Fibroblast of skin of scalp (primary cell): Measurements from ENCODE around the gene COL23A1.

Experiments
- DNase-seq: peaks from one replicate; pipeline ENCODE4 v3.0.0-alpha.2; 2013

Gene COL23A1

GRCh38 chr5:178293400-178293799, 296.8 kb downstream of the COL23A1 start:
- no peak for DNase-seq

- no peak for DNase-seq
These were observed 297.4 kb downstream of the COL23A1 start for GRCh38 chr5:178292826-178293205.

DNA sequence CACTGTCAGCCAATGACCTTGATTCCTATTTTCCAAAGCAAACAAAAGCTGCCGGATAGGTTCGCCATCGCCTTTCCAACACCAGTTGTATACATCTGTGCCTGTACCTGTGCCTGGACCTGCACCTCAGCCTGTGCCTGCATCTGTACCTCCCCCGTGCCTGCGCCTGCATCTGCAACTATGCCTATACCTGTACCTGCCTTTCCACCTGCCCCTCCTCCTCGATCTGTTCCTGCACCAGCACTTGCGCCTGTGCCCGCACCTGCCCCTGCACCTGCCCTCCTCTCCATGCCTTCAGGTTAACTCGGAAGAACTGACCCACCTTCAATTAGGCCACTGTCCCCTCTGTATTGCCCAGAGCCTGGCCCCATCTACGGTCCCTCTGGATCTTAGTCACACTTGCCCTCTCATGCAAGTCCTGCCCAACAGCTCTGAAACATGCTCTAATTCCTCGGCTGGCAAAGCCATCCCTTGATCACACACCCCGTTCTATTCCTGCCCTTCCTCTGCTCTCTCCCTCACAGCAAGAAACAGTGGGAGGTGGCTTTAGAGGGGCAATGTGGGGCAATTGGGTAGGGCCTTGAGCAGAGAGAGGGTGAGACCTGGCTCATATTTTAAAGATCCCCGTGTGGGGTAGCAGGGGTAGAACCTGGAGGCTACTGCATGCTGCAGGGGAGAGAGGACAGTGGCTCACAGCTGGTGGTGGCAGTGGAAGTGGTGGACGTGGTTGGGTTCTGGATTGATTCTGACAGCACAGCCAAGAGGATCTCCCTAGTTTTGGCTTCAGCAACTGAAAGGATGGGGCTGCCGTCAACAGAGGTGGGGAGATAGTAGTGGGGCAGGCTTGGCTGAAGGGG, 298.0 kb downstream of the COL23A1 start:
- DNase-seq = no peak

GRCh38 chr5:178291161-178291561, 299.0 kb downstream of the COL23A1 start:
- DNase-seq = no peak

DNA sequence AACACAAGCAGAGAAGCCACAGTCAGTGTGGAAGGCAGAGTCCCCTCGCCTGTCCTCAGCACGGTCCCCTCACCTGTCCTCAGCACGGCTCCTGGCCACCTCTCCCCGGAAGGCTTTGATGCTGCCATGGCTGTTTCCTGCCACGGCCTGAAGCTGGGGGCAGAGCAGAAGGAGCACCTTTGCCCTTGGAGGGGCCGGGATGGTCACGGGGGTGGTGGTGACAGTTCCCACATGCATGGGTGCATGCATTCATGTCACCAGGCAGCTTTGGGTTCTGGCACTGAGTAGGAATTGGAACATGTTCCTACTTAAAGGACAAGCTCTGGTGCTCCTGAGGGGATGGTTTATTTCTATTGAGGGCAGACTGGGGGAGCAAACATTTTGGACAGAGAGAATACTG, 299.8 kb downstream of the COL23A1 start:
- DNase-seq = no peak

DNA sequence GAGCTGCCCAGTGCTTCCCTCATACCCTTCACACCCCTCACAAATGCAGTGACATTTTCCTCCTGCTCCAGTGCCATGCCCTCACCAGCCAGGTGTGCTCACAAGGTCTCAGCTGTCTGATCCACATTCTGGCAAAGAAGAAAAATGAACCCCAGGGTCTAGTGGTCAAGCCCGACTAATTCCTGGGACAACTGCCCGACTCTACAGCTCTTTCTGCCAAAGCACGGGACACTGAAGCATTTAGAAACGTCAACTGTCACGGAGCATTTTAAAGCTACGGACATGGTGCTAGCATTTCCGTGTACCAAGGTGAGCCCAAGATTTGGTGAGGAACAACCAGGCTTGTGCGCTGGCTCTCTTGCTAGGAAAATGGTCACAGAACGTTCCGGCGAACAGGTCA, 300.8 kb downstream of the COL23A1 start:
- no peak for DNase-seq

- peak; percentile 35 for DNase-seq
These were observed 301.5 kb downstream of the COL23A1 start for GRCh38 chr5:178288401-178289368.

- no peak for DNase-seq
These were observed 302.4 kb downstream of the COL23A1 start for GRCh38 chr5:178287791-178288105.

DNA sequence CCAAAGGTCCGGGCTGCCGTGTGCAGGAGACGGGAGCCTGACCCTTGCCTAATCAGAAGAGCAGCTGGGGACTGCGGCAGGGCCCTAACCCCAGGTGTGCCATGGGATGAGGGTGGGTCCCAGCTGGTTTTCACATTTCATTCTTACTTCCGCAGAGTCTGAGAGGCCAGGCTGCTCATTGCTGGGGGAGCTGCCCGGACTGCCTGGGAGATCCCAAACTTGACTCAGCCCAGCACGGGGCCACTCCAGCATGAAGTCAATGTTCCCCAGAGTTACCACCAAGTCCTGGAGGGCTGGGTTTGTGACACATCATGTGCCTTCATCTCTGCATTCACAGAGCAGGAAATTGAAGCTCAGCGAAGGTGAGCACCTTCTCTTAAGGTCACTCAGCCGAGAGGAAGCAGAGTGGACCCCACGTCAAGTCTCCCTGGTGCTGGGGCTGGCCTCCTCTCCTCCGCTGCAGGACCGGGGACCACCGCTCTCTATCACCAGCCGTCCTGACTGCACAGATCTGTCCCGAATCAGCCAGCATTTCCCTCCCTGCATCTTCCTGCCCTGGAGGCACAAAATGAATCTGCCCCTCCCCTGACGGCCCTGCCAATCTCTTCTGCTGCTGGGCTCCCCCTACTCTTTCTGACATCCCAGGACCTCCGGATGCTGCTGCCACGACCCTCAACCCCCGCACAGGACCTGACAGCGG, 303.0 kb downstream of the COL23A1 start:
- no peak for DNase-seq

- no peak for DNase-seq
These were observed 303.7 kb downstream of the COL23A1 start for GRCh38 chr5:178286226-178287090.

DNA sequence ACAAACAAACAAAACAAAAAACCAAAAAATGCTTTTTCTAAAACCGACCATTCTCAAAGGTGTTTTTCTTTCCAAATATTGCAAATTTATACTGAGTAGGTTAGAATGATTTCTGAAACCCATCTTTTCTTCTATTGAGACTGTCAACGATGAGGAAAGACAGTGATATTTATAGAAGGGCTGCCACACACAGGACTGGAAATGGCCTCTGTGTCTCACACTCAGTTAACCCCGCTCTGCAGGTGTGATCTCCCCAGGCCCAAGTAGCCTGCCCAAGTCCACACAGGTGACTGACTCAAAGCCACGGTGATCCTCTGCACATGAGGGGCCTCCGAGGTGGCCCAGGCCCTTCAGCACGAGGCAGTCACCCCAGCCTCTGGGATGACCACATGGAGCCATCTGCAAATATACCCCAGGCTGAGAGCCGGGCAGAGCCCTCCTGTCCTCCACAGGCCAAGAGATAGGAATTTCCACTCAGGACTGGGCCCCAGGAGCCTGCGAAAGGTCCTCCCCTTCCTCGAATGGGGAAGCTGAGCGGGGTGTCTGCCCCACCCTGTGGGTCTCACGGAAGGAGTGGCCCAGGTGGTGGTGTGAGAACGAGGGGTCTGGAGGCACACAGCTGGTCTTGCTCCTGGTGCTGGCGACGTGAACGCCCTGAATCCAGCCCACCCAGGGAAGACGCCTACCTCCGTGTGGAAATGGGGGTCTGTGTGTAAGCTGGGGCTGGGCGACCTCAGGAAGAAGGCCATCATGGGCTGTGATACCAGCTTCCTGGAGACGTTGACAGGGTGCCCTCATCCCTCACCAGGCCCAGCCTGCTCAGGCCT, 304.6 kb downstream of the COL23A1 start:
- DNase-seq = no peak

GRCh38 chr5:178284996-178285395, 305.2 kb downstream of the COL23A1 start:
- DNase-seq = no peak

- peak; percentile 6 for DNase-seq
These were observed 306.0 kb downstream of the COL23A1 start for GRCh38 chr5:178284093-178284675.

GRCh38 chr5:178283520-178283919, 306.7 kb downstream of the COL23A1 start:
- DNase-seq = no peak

DNA sequence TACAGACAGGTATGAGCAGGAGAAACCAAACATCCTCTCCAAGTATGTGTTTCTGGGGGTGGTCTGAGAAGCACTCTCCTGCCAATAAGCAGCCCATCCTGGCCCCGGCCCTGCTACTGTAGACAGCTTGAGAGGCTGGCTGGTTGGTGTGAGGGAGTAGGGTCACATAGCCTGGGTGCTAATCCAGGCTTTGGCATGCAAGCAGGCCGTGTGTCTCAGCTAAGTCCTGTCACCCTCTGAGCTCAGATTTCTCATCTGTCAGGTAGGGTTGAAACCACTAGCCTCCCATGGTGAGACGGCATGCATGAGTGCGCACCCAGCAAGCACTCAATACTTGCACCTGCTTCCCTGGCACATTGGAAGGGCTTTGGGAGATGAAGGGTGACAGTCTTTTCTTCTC, 307.8 kb downstream of the COL23A1 start:
- no peak for DNase-seq

DNA sequence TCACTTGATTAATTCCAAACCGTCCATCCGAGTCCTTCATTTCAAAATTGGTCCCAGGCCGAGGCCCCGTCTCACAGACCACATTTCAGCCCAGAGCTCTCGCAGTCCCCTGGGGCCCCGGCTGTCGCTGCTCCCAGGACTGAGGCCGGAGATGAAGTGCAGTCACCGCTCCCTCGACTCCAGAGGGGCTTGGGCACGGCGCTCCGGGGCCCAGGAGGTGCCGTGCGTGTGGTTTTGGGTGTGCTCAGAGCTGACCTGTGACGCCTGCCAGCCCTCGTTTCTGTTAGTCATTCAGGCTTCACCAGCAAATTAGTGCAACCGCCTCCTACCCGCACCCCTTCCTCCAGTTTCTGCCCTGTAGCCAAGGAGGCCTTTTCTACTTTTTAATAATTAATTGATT, 308.9 kb downstream of the COL23A1 start:
- DNase-seq = peak; percentile 3

GRCh38 chr5:178280631-178281030, 309.6 kb downstream of the COL23A1 start:
- no peak for DNase-seq

- DNase-seq = peak; percentile 70
These were observed 310.3 kb downstream of the COL23A1 start for GRCh38 chr5:178279723-178280438.

GRCh38 chr5:178279026-178279722, 311.0 kb downstream of the COL23A1 start:
- no peak for DNase-seq
